ENCODE measurements around the gene EMSY. TPM values are rescaled to one million over a fixed set of nuclear protein-coding genes. Genes with fewer than 3 reads are reported as not detected.

Gene EMSY
- total RNA-seq, 1 experiment from 2014 or later: 29.3 TPM

DNA sequence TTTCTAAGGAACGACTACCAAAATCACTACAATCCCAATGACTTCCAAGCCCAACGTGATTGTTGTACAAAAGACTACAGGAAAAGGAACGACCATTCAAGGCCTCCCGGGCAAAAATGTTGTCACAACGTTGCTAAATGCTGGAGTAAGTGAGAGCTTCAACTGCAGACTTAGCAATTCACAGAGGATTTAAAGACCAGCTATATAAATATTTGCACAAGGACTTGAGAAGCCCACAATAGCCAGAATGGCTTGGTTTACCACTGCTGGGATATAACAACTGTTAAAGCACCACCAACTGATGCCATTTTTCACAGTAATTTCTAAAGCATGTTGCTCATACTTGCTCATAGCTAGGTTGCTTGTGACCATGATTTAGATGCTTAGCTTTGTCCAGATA is 78.3 kb downstream of the EMSY start:
- no peak overlapping the region for H2BK15ac ChIP-seq (ENCODE audit: low read depth, low read length)
- no peaks in the 10 kb centered on the region; a peak in 1 of 5 replicates for H3K9me3 Mint-ChIP-seq
- no peak overlapping the region for H2BK20ac ChIP-seq (ENCODE audit: low read depth, low read length, poor library complexity, severe bottlenecking)
- no peak overlapping the region for H2BK5ac ChIP-seq (ENCODE audit: insufficient read length, low read length)
- no peak overlapping the region for H3K4ac ChIP-seq (ENCODE audit: low read depth, low read length)
- H3K23me2 ChIP-seq (ENCODE audit: insufficient read length, low read depth, low read length, poor library complexity, severe bottlenecking): no peaks in the 10 kb centered on the region
- no peak overlapping the region for H4K5ac ChIP-seq (ENCODE audit: insufficient read length, low read depth, low read length)
- DNase-seq: no peak
- no peak overlapping the region for H3K18ac ChIP-seq (ENCODE audit: insufficient read length, low read depth, low read length)
- H3K27me3 ChIP-seq (ENCODE audit: insufficient read depth, low read length): no peaks in the 10 kb centered on the region
- no peak overlapping the region for H3K27ac Mint-ChIP-seq
- H2BK120ac ChIP-seq (ENCODE audit: low read depth, low read length, poor library complexity, severe bottlenecking): no peak overlapping the region
- no peaks in the 10 kb centered on the region for H4K20me1 ChIP-seq (ENCODE audit: control insufficient read depth, insufficient read depth, insufficient read length)
- H3K56ac ChIP-seq (ENCODE audit: insufficient read length, low read depth, low read length): no peak overlapping the region
- H3K9ac ChIP-seq (ENCODE audit: extremely low read depth, insufficient read length, low read length): no peak overlapping the region
- H3K36me3 Mint-ChIP-seq (ENCODE audit: insufficient read depth in 1 of 3, low read depth in 3 of 3): peaks cover 9 to 33% (median 24%) of the 10 kb centered on the region in 3 experiments; a peak in 5 of 7 replicates
- H3K4me3 Mint-ChIP-seq: no peak overlapping the region
- H3K4me1 Mint-ChIP-seq: no peaks in the 10 kb centered on the region; a peak in 1 of 4 replicates
- no peak overlapping the region for H3T11ph ChIP-seq (ENCODE audit: low read length)
- no peak overlapping the region for H3K23ac ChIP-seq (ENCODE audit: insufficient read length, low read depth, low read length)
- no peak overlapping the region for H2AK5ac ChIP-seq (ENCODE audit: insufficient read length, low read length)
- H4K91ac ChIP-seq (ENCODE audit: insufficient read length, low read depth, low read length): no peak overlapping the region
- no peak overlapping the region for H3K27ac ChIP-seq (ENCODE audit: insufficient read length, low read depth, low read length)
- H2BK12ac ChIP-seq (ENCODE audit: insufficient read length, low read depth, low read length): no peak overlapping the region
- no peaks in the 10 kb centered on the region for H3K79me2 ChIP-seq (ENCODE audit: insufficient read depth, low read length)
- H2AFZ ChIP-seq (ENCODE audit: low read length): no peak overlapping the region
- TF ChIP-seq, protein P1, sequence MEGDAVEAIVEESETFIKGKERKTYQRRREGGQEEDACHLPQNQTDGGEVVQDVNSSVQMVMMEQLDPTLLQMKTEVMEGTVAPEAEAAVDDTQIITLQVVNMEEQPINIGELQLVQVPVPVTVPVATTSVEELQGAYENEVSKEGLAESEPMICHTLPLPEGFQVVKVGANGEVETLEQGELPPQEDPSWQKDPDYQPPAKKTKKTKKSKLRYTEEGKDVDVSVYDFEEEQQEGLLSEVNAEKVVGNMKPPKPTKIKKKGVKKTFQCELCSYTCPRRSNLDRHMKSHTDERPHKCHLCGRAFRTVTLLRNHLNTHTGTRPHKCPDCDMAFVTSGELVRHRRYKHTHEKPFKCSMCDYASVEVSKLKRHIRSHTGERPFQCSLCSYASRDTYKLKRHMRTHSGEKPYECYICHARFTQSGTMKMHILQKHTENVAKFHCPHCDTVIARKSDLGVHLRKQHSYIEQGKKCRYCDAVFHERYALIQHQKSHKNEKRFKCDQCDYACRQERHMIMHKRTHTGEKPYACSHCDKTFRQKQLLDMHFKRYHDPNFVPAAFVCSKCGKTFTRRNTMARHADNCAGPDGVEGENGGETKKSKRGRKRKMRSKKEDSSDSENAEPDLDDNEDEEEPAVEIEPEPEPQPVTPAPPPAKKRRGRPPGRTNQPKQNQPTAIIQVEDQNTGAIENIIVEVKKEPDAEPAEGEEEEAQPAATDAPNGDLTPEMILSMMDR (conservative IDR thresholded peaks at IDR 0.05): no peak
- no peaks in the 10 kb centered on the region for H3K9me3 ChIP-seq (ENCODE audit: control insufficient read depth, low read depth, low read length)
- no peaks in the 10 kb centered on the region for H3K27me3 Mint-ChIP-seq (ENCODE audit: low read depth)
- H3K4me2 ChIP-seq (ENCODE audit: insufficient read depth, insufficient read length, low read length): no peak overlapping the region
- no peak overlapping the region for H3K14ac ChIP-seq (ENCODE audit: insufficient read depth, low read length)
- H4K8ac ChIP-seq (replicated peaks; ENCODE audit: insufficient read length, low read depth, low read length): no peak overlapping the region
- H3K4me1 ChIP-seq (ENCODE audit: insufficient read depth, low read length): no peaks in the 10 kb centered on the region; the same call in 1 of the 2 replicates
- H3K79me1 ChIP-seq (ENCODE audit: insufficient read depth, low read depth, low read length, poor library complexity, severe bottlenecking): no peaks in the 10 kb centered on the region
- no CpG with 5 or more reads among the region's 5 CpGs for WGBS (ENCODE audit: extremely low coverage, insufficient read length, low lambda C conversion rate)

All from H9 (cell line).